GM23248 (cell line): ENCODE measurements around the gene SNIP1. TPM values are rescaled to one million over a fixed set of nuclear protein-coding genes. Genes with fewer than 3 reads are reported as not detected.
"Not testable (repeated sequence)": the region's sequence is repeated elsewhere in the genome, so short reads cannot be mapped to it uniquely, and the experiment has no call there.

ENCODE experiments used
- DNase-seq: peaks from one replicate; pipeline ENCODE4 v3.0.0-alpha.2; 2015
- H2AFZ ChIP-seq: fragments of 200-600 bp; sonication (generic); 2 replicates; pipeline ENCODE4 v1.6.1; 2016; ENCODE audit warnings: antibody characterized with exemption
- H3F3A ChIP-seq: fragments of 200-600 bp; sonication (generic); 2 replicates; pipeline ENCODE4 v1.6.1; 2016; ENCODE audit warnings: mild to moderate bottlenecking, antibody characterized with exemption, mixed run types; ENCODE audit not compliant: insufficient read depth
- H3K27ac ChIP-seq: fragments of 200-600 bp; sonication (generic); 2 replicates; pipeline ENCODE4 v1.5.1; 2016; ENCODE audit warnings: mild to moderate bottlenecking
- H3K27me3 ChIP-seq: fragments of 200-600 bp; sonication (generic); replicated peaks from 2 replicates; pipeline ENCODE4 v1.6.1; 2016; ENCODE audit warnings: mild to moderate bottlenecking; ENCODE audit not compliant: insufficient read depth
- H3K36me3 ChIP-seq: fragments of 200-600 bp; sonication (generic); 2 replicates; pipeline ENCODE4 v1.6.1; 2016; ENCODE audit warnings: low read depth, mild to moderate bottlenecking
- H3K4me1 ChIP-seq: fragments of 200-600 bp; sonication (generic); 2 replicates; pipeline ENCODE4 v1.6.1; 2016; ENCODE audit warnings: mild to moderate bottlenecking; ENCODE audit not compliant: insufficient read depth
- H3K4me2 ChIP-seq: fragments of 200-600 bp; sonication (generic); one replicate; pipeline ENCODE4 v1.6.1; 2016; ENCODE audit warnings: mild to moderate bottlenecking; ENCODE audit not compliant: unreplicated experiment
- H3K4me3 ChIP-seq: fragments of 200-600 bp; sonication (generic); 2 replicates; pipeline ENCODE4 v1.5.1; 2016; ENCODE audit warnings: mild to moderate bottlenecking
- H3K79me2 ChIP-seq: fragments of 200-600 bp; sonication (generic); 2 replicates; pipeline ENCODE4 v1.6.1; 2016; ENCODE audit warnings: mild to moderate bottlenecking; ENCODE audit not compliant: insufficient read depth
- H3K9ac ChIP-seq: fragments of 200-600 bp; sonication (generic); 2 replicates; pipeline ENCODE4 v1.6.1; 2016; ENCODE audit warnings: mild to moderate bottlenecking
- H3K9me2 ChIP-seq: fragments of 200-600 bp; sonication (generic); 2 replicates; pipeline ENCODE4 v1.6.1; 2016; ENCODE audit warnings: mixed run types, mild to moderate bottlenecking, moderate library complexity; ENCODE audit not compliant: insufficient read depth
- H3K9me3 ChIP-seq: fragments of 200-600 bp; sonication (generic); one replicate; pipeline ENCODE4 v1.6.1; 2017; ENCODE audit warnings: low read depth
- H4K20me1 ChIP-seq: fragments of 200-600 bp; sonication (generic); 2 replicates; pipeline ENCODE4 v1.6.0; 2016; ENCODE audit not compliant: insufficient read depth
- EZH2 ChIP-seq: fragments of 200-600 bp; sonication (generic); IDR thresholded peaks from 2 replicates; pipeline ENCODE4 v1.6.1; 2018; ENCODE audit warnings: antibody characterized with exemption, mild to moderate bottlenecking; ENCODE audit not compliant: insufficient read depth, poor library complexity, severe bottlenecking
- EZH2phosphoT487 ChIP-seq: fragments of 200-600 bp; sonication (generic); IDR thresholded peaks from 2 replicates; pipeline ENCODE4 v1.6.1; 2018; ENCODE audit warnings: antibody characterized with exemption, moderate library complexity, mild to moderate bottlenecking, low read depth; ENCODE audit not compliant: insufficient read depth
- WGBS, 2 experiments: methylation state at CpG; one replicate each; pipeline ENCODE4 v1.1.6; 2015 to 2017; ENCODE audit warnings: low lambda C conversion rate in 2 of 2, low coverage in 1 of 2; ENCODE audit errors: missing lambda C conversion rate in 2 of 2; 5-methylcytosine and 5-hydroxymethylcytosine counted together
- in situ Hi-C: fragments of 300-500 bp; cut with MboI; formaldehyde crosslinking; loops from 2 replicates; pipeline ENCODE4 v1.15.0; 2020
- polyA plus RNA-seq: library from polyadenylated mRNA; unstranded; fragments of >200 nt; fragmentation: Nextera tagmentation; extraction: Ambion mirVana; gene quantifications from 2 replicates; pipeline ENCODE4 v1.2.1, GENCODE V29; 2016
- total RNA-seq: library from RNA; depleted of rRNA; stranded (reverse); fragments of >200 nt; shearing (Covaris generic); gene quantifications from 2 replicates; pipeline ENCODE4 v1.2.3, GENCODE V29; 2014

SNIP1 gene
- total and polyA plus RNA-seq, 2 experiments from 2014 or later: 7.4 to 12.4 TPM

DNA sequence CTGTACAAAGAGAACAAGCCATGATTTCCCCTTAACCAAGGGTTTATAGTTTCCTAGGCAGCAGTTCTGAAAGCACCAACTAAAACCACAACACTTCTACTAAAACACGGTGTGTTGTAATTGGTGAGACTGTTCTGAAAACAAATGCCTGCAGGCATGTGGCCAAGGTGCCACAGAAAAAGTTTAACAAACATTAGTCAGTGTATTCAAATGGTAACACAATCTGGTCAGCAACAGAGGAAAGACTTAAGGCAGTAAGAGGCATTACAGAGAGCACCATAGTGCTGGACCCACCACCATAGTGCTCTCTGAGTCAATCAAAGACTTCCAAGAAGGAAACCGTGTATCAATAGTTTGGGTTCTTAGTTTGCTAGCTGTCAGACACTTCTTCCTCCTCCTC, 16.7 kb downstream of the SNIP1 start:
- Histone ChIP-seq H3K4me2 (no peak overlapping the region), H3K9me2 (no peaks in the 10 kb centered on the region), H3K79me2 (peaks cover 72% of the 10 kb centered on the region), H3K27me3 (no peaks in the 10 kb centered on the region), H2AFZ (no peak overlapping the region), H3K4me1 (peaks cover 19% of the 10 kb centered on the region), H3F3A (peaks cover 32% of the 10 kb centered on the region), H3K27ac (peak overlapping the region; percentile 61), H4K20me1 (no peaks in the 10 kb centered on the region), H3K36me3 (peaks cover 48% of the 10 kb centered on the region), H3K9me3 (no peaks in the 10 kb centered on the region), H3K9ac (no peak overlapping the region), H3K4me3 (no peak overlapping the region)
- WGBS, 2 experiments: 77 to 79% methylated on average over 2 of the region's 2 CpGs
- in situ Hi-C loops: no loop called here
- TF ChIP-seq EZH2 (no peak), EZH2phosphoT487 (no peak)
- DNase-seq: peak; percentile 66

- no peak for DNase-seq
- H3K4me2 ChIP-seq: no peak overlapping the region
- peak overlapping the region; percentile 34; the same call in 1 of the 2 replicates for H3K9ac ChIP-seq
- H3K4me1 ChIP-seq: peaks cover 19% of the 10 kb centered on the region
- H3K36me3 ChIP-seq: peaks cover 16% of the 10 kb centered on the region
- peaks cover 32% of the 10 kb centered on the region for H3F3A ChIP-seq
- H2AFZ ChIP-seq: no peak overlapping the region
- TF ChIP-seq EZH2 (no peak), EZH2phosphoT487 (no peak)
- H3K9me2 ChIP-seq: no peaks in the 10 kb centered on the region
- no peaks in the 10 kb centered on the region for H3K27me3 ChIP-seq
- H3K27ac ChIP-seq: peak overlapping the region; percentile 85
- in situ Hi-C loops: no loop called here
- WGBS, 2 experiments: 95 to 98% methylated on average over 4 of the region's 4 CpGs
- no peaks in the 10 kb centered on the region for H3K9me3 ChIP-seq
- peaks cover 36% of the 10 kb centered on the region for H3K79me2 ChIP-seq
- no peaks in the 10 kb centered on the region for H4K20me1 ChIP-seq
- H3K4me3 ChIP-seq: no peak overlapping the region
Measured at GRCh38 chr1:37533317-37534093, 20.6 kb downstream of the SNIP1 start.

- WGBS, 2 experiments: 93 to 94% methylated on average over 4 of the region's 4 CpGs
- Histone ChIP-seq H3K79me2 (peaks cover 31% of the 10 kb centered on the region), H3K36me3 (peaks cover 11% of the 10 kb centered on the region), H3K4me1 (peaks cover 19% of the 10 kb centered on the region), H3F3A (peaks cover 29% of the 10 kb centered on the region)
- H3K4me2 ChIP-seq, H3K27ac ChIP-seq, H3K27me3 ChIP-seq, H4K20me1 ChIP-seq, H3K9me2 ChIP-seq, H3K9ac ChIP-seq, in situ Hi-C loops, H3K9me3 ChIP-seq, H3K4me3 ChIP-seq, H2AFZ ChIP-seq, DNase-seq: not testable (repeated sequence)
Measured at GRCh38 chr1:37532418-37533156, 21.5 kb downstream of the SNIP1 start.

GRCh38 chr1:37529888-37530287, 24.2 kb downstream of the SNIP1 start:
- in situ Hi-C loops: not testable (repeated sequence)

More at GRCh38 chr1:37529888-37530287, 24.2 kb downstream of the SNIP1 start:
- not testable (repeated sequence) for H3K4me3 ChIP-seq, H3K4me2 ChIP-seq, H2AFZ ChIP-seq, H3K27ac ChIP-seq, DNase-seq, H3K27me3 ChIP-seq, H4K20me1 ChIP-seq, H3K79me2 ChIP-seq, H3K9me2 ChIP-seq, H3K9me3 ChIP-seq, H3K9ac ChIP-seq, H3K36me3 ChIP-seq
- peaks cover 15% of the 10 kb centered on the region for H3K4me1 ChIP-seq
- 97 to 100% methylated on average over 1 of the region's 1 CpG for WGBS, 2 experiments
- H3F3A ChIP-seq: peaks cover 12% of the 10 kb centered on the region
